Body of pancreas (tissue), 4 donors: ENCODE measurements around the gene CELF1.

ENCODE experiments used
- POLR2A ChIP-seq, 3 donors: fragments of 450-650 bp; IDR thresholded peaks; one replicate each; pipeline ENCODE4 v1.6.1; 2016; ENCODE audit warnings: antibody characterized with exemption in 3 of 3, mild to moderate bottlenecking in 2 of 3
- TF ChIP-seq, protein P1 (sequence below), 7 experiments: fragments of 450-650 bp in 4 of 7; fragments of 200-600 bp in 3 of 7; sonication (generic) in 3 of 7; IDR thresholded peaks; one replicate each; pipeline ENCODE4 v1.5.1; 2016 to 2019; ENCODE audit warnings: antibody characterized with exemption in 7 of 7

DNA sequence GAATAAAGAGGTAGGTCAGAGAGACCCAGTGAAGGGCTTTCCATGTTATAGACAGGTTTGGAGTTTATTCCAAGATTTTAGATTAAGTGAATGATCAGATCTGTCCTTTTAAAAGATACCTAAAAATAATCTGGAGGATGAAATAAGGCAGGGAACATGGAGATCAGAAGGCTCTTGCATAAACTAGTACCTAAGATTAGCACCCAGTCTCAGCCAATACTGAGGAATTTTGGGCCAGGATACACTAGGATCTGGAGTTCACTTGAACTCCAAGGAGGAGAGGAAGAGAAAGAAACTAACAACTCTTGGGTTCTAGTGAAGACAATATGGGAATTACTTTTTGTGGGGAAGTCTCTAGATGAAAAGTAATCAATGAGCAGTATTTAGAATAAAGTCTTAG, 56.1 kb downstream of the CELF1 start:
- no peak for TF ChIP-seq POLR2A (IDR thresholded peaks at IDR 0.05)
- TF ChIP-seq, protein P1, sequence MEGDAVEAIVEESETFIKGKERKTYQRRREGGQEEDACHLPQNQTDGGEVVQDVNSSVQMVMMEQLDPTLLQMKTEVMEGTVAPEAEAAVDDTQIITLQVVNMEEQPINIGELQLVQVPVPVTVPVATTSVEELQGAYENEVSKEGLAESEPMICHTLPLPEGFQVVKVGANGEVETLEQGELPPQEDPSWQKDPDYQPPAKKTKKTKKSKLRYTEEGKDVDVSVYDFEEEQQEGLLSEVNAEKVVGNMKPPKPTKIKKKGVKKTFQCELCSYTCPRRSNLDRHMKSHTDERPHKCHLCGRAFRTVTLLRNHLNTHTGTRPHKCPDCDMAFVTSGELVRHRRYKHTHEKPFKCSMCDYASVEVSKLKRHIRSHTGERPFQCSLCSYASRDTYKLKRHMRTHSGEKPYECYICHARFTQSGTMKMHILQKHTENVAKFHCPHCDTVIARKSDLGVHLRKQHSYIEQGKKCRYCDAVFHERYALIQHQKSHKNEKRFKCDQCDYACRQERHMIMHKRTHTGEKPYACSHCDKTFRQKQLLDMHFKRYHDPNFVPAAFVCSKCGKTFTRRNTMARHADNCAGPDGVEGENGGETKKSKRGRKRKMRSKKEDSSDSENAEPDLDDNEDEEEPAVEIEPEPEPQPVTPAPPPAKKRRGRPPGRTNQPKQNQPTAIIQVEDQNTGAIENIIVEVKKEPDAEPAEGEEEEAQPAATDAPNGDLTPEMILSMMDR (IDR thresholded peaks at IDR 0.05): no peak
